GM12891 (cell line): Measurements from ENCODE around the gene GPR78.

Source experiments
- DNase-seq: peaks from one replicate; pipeline ENCODE4 v3.0.0; 2011; ENCODE audit warnings: low spot score; ENCODE audit not compliant: insufficient read length
- FAIRE-seq: peaks from 2 replicates; lab custom pipeline; 2011; peaks lifted over from hg19 to GRCh38; lab: Jason Lieb, UNC
- PAX5 ChIP-seq: IDR thresholded peaks from 2 replicates; pipeline ENCODE4 v1.6.1; 2011; ENCODE audit warnings: low read length, moderate library complexity, mild to moderate bottlenecking; ENCODE audit not compliant: insufficient read depth, severe bottlenecking
- POLR2A ChIP-seq: IDR thresholded peaks from 2 replicates; pipeline ENCODE4 v1.6.1; 2011; ENCODE audit warnings: low read depth, low read length, control low read depth
- POLR2AphosphoS5 ChIP-seq: IDR thresholded peaks from 2 replicates; pipeline ENCODE4 v1.6.1; 2011; ENCODE audit warnings: low read depth, low read length, control low read depth
- POU2F2 ChIP-seq: IDR thresholded peaks from 2 replicates; pipeline ENCODE4 v1.6.1; 2011; ENCODE audit warnings: low read depth, mild to moderate bottlenecking, control low read depth, low read length, moderate library complexity
- SPI1 ChIP-seq: IDR thresholded peaks from 2 replicates; pipeline ENCODE4 v1.6.1; 2011; ENCODE audit warnings: low read depth, low read length, control low read depth
- TAF1 ChIP-seq: IDR thresholded peaks from 2 replicates; pipeline ENCODE4 v1.6.1; 2011; ENCODE audit warnings: low read depth, low read length, control low read depth

The GPR78 gene

GRCh38 chr4:8538703-8539567 lies 41.3 kb upstream of the GPR78 start:
- FAIRE-seq (no peak), DNase-seq (no peak)
- TF ChIP-seq POLR2AphosphoS5 (no peak), POLR2A (no peak), TAF1 (no peak), SPI1 (no peak), POU2F2 (no peak), PAX5 (no peak)

GRCh38 chr4:8539661-8540060 lies 40.5 kb upstream of the GPR78 start:
- DNase-seq (no peak), FAIRE-seq (no peak)
- TF ChIP-seq POLR2A (no peak), POLR2AphosphoS5 (no peak), TAF1 (no peak), SPI1 (no peak), PAX5 (no peak)

- no peak for TF ChIP-seq PAX5
- TF ChIP-seq POLR2A, result no peak
- TF ChIP-seq POLR2AphosphoS5, result no peak
- no peak for TF ChIP-seq SPI1
- TF ChIP-seq TAF1, result no peak
- TF ChIP-seq POU2F2, result no peak
- DNase-seq, result no peak
- FAIRE-seq, result no peak
These were observed 40.1 kb upstream of the GPR78 start for GRCh38 chr4:8540072-8540471.

GRCh38 chr4:8540586-8540985 lies 39.6 kb upstream of the GPR78 start:
- no peak for DNase-seq
- TF ChIP-seq TAF1 (no peak), SPI1 (no peak), POLR2A (no peak), POLR2AphosphoS5 (no peak), PAX5 (no peak), POU2F2 (no peak)
- no peak for FAIRE-seq

- DNase-seq (no peak), FAIRE-seq (no peak)
- no peak for TF ChIP-seq TAF1
- no peak for TF ChIP-seq PAX5
- TF ChIP-seq POLR2AphosphoS5, result no peak
- no peak for TF ChIP-seq POU2F2
- TF ChIP-seq POLR2A, result no peak
- no peak for TF ChIP-seq SPI1
These were observed 39.2 kb upstream of the GPR78 start for GRCh38 chr4:8540991-8541390.

GRCh38 chr4:8541981-8542715 lies 38.0 kb upstream of the GPR78 start:
- no peak for FAIRE-seq
- TF ChIP-seq SPI1 (no peak), POLR2A (no peak), POU2F2 (no peak), PAX5 (no peak), POLR2AphosphoS5 (no peak), TAF1 (no peak)
- DNase-seq, result no peak

GRCh38 chr4:8542776-8543525 lies 37.2 kb upstream of the GPR78 start:
- FAIRE-seq (no peak), DNase-seq (no peak)
- TF ChIP-seq SPI1, result no peak
- no peak for TF ChIP-seq TAF1
- TF ChIP-seq POLR2AphosphoS5, result no peak
- TF ChIP-seq PAX5, result no peak
- no peak for TF ChIP-seq POLR2A
- TF ChIP-seq POU2F2, result no peak

- DNase-seq, result no peak
- FAIRE-seq, result no peak
- TF ChIP-seq POU2F2, result no peak
- TF ChIP-seq PAX5, result no peak
- TF ChIP-seq TAF1, result no peak
- TF ChIP-seq POLR2A, result no peak
- TF ChIP-seq POLR2AphosphoS5, result no peak
- no peak for TF ChIP-seq SPI1
These were observed 36.6 kb upstream of the GPR78 start for GRCh38 chr4:8543623-8544022.
